22Rv1 (cell line): ENCODE data around the gene ZDHHC6.
"Not testable (repeated sequence)": the region's sequence is repeated elsewhere in the genome, so short reads cannot be mapped to it uniquely, and the experiment has no call there.

Experiments
- H3K27ac ChIP-seq: fragments of 450-650 bp; 2 replicates; pipeline ENCODE4 v1.5.1; 2017
- CTCF ChIP-seq: fragments of 450-650 bp; IDR thresholded peaks from 2 replicates; pipeline ENCODE4 v1.5.1; 2017; ENCODE audit warnings: mild to moderate bottlenecking
- ZFX ChIP-seq: fragments of 450-650 bp; IDR thresholded peaks from 2 replicates; pipeline ENCODE4 v1.6.1; 2017; ENCODE audit warnings: antibody characterized with exemption, borderline replicate concordance

ZDHHC6 gene

GRCh38 chr10:112475575-112476218, 29.0 kb upstream of the ZDHHC6 start:
- no peak overlapping the region for H3K27ac ChIP-seq
- TF ChIP-seq CTCF (peak; percentile 81), ZFX (no peak)

- H3K27ac ChIP-seq = no peak overlapping the region
- TF ChIP-seq CTCF = peak; percentile 91
- TF ChIP-seq ZFX = no peak
Measured at GRCh38 chr10:112471878-112472487, 25.3 kb upstream of the ZDHHC6 start.

GRCh38 chr10:112467541-112468075, 20.9 kb upstream of the ZDHHC6 start:
- TF ChIP-seq ZFX (no peak), CTCF (no peak)
- no peak overlapping the region for H3K27ac ChIP-seq

- TF ChIP-seq ZFX (no peak), CTCF (no peak)
- no peak overlapping the region for H3K27ac ChIP-seq
Measured at GRCh38 chr10:112466802-112467201, 20.1 kb upstream of the ZDHHC6 start.

GRCh38 chr10:112465299-112465883, 18.7 kb upstream of the ZDHHC6 start:
- H3K27ac ChIP-seq = no peak overlapping the region
- TF ChIP-seq ZFX (no peak), CTCF (no peak)

GRCh38 chr10:112464074-112464473, 17.4 kb upstream of the ZDHHC6 start:
- not testable (repeated sequence) for H3K27ac ChIP-seq

- no peak for TF ChIP-seq CTCF
- TF ChIP-seq ZFX = no peak
- H3K27ac ChIP-seq = no peak overlapping the region
Measured at GRCh38 chr10:112461029-112461887, 14.5 kb upstream of the ZDHHC6 start.
